Measurements from ENCODE around the gene GGCT. TPM values are rescaled to one million over a fixed set of nuclear protein-coding genes. Genes with fewer than 3 reads are reported as not detected.

Gene GGCT
- total RNA-seq, 2 experiments from 2014 or later = 6.3 to 6.6 TPM

DNA sequence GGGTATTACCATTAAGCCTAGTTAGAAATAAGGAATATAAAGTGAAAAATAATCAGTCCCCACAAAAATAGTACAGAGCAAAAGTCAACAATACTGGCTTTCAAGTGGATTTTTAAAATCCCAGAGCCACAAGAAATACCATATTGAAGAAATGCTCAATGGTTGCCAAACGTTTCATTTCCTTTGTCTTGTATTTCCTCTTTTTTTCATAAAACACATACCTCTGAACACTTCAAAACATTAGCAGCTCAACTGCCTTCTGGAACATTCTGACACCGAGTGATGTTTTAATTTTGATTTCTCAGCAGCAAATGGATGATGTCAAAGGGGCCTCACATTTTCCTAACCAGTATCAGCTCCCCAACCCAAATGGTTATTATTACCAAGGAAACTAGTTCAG is 36.6 kb downstream of the GGCT start:
- Mint-ChIP-seq H3K27me3 (no peaks in the 10 kb centered on the region), H3K4me3 (no peak overlapping the region), H3K4me1 (ENCODE audit: low read depth) (peaks cover 70% of the 10 kb centered on the region), H3K27ac (no peak overlapping the region), H3K36me3 (ENCODE audit: low read depth) (peaks cover 15% of the 10 kb centered on the region), H3K9me3 (no peaks in the 10 kb centered on the region)
- Histone ChIP-seq H3K4me1 (ENCODE audit: insufficient read depth, low read length) (peaks cover 46% of the 10 kb centered on the region), H3K4me3 (ENCODE audit: low read length) (no peak overlapping the region), H3K36me3 (ENCODE audit: insufficient read depth, low read length) (no peaks in the 10 kb centered on the region), H3K27me3 (ENCODE audit: control insufficient read depth in 1 of 2, insufficient read depth in 2 of 2, low read length in 2 of 2) (no peaks in the 10 kb centered on the region), H3K9me3 (ENCODE audit: control insufficient read depth in 1 of 2, insufficient read depth in 1 of 2, low read length in 2 of 2) (no peaks in the 10 kb centered on the region), H3K27ac (ENCODE audit: low read depth in 1 of 2, low read length in 2 of 2) (no peak overlapping the region)
- DNase-seq (no peak), ATAC-seq (ENCODE audit: poor library complexity) (no peak)
- CTCF ChIA-PET = no interaction called here
- POLR2A ChIA-PET = no interaction called here
- TF ChIP-seq, protein P1, sequence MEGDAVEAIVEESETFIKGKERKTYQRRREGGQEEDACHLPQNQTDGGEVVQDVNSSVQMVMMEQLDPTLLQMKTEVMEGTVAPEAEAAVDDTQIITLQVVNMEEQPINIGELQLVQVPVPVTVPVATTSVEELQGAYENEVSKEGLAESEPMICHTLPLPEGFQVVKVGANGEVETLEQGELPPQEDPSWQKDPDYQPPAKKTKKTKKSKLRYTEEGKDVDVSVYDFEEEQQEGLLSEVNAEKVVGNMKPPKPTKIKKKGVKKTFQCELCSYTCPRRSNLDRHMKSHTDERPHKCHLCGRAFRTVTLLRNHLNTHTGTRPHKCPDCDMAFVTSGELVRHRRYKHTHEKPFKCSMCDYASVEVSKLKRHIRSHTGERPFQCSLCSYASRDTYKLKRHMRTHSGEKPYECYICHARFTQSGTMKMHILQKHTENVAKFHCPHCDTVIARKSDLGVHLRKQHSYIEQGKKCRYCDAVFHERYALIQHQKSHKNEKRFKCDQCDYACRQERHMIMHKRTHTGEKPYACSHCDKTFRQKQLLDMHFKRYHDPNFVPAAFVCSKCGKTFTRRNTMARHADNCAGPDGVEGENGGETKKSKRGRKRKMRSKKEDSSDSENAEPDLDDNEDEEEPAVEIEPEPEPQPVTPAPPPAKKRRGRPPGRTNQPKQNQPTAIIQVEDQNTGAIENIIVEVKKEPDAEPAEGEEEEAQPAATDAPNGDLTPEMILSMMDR (IDR thresholded peaks at IDR 0.05) = no peak
- intact Hi-C loops (cut with DNase I, micrococcal nuclease) = loop anchor here in 1 of 2 experiments (5.0 kb wide), 2 partner anchors 101 to 196 kb away; no protein-coding TSS in a partner anchor

DNA sequence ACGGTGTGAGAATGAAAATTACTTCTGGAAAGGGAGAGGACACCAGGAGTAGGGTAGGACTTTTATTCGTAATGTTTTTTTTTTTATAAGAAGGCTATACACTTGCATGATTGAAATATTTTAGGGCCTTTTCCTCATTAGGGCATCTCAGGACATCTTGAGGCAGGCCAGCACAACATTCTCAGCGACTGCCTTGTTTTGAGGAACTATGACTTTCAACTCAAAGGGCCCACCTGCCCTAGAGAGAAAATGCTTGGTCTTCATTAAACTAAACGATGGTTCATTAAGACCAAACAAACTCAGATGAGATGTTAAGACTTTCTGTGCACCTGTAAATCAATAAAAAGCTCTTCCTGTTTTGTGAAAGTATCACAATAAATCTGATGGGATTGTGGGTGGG is 37.4 kb downstream of the GGCT start:
- Histone ChIP-seq H3K4me1 (ENCODE audit: insufficient read depth, low read length) (peaks cover 40% of the 10 kb centered on the region), H3K27me3 (ENCODE audit: control insufficient read depth in 1 of 2, insufficient read depth in 2 of 2, low read length in 2 of 2) (no peaks in the 10 kb centered on the region), H3K27ac (ENCODE audit: low read depth in 1 of 2, low read length in 2 of 2) (no peak overlapping the region), H3K4me3 (ENCODE audit: low read length) (no peak overlapping the region), H3K9me3 (ENCODE audit: control insufficient read depth in 1 of 2, insufficient read depth in 1 of 2, low read length in 2 of 2) (no peaks in the 10 kb centered on the region), H3K36me3 (ENCODE audit: insufficient read depth, low read length) (no peaks in the 10 kb centered on the region)
- POLR2A ChIA-PET = no interaction called here
- DNase-seq (no peak), ATAC-seq (ENCODE audit: poor library complexity) (no peak)
- H3K27ac Mint-ChIP-seq = no peak overlapping the region
- TF ChIP-seq, protein P1 (IDR thresholded peaks at IDR 0.05) = no peak
- CTCF ChIA-PET = no interaction called here
- no peaks in the 10 kb centered on the region for H3K27me3 Mint-ChIP-seq
- peaks cover 62% of the 10 kb centered on the region for H3K4me1 Mint-ChIP-seq (ENCODE audit: low read depth)
- H3K4me3 Mint-ChIP-seq = no peak overlapping the region
- peaks cover 12% of the 10 kb centered on the region for H3K36me3 Mint-ChIP-seq (ENCODE audit: low read depth)
- no peaks in the 10 kb centered on the region for H3K9me3 Mint-ChIP-seq
- intact Hi-C loops (cut with DNase I, micrococcal nuclease) = loop anchor here in 1 of 2 experiments (5.0 kb wide), 2 partner anchors 100 to 195 kb away; no protein-coding TSS in a partner anchor

DNA sequence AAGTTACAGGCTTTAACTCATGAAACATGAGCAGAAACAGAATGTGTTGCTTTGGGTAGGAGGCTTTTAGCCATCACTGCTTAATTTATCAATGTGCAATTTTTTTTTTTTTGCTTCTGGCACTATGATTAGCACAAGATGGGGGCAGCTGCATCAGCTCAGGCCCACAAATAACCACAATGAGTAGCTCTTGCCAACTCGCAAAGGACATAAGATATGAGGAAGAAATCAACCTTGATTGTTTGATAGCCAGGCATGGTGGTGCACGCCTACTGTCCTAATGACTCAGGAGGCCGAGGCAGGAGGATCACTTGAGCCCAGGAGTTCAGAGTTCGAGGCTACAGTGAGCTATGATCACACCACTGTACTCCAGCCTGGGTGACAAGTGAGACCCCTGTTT is 38.4 kb downstream of the GGCT start:
- POLR2A ChIA-PET = interaction anchor here (1.4 kb wide), 1 partner anchor 12 kb away, joined by 5 read pairs; the partner anchor contains the start of gene NOD1
- H3K4me1 Mint-ChIP-seq (ENCODE audit: low read depth) = peaks cover 52% of the 10 kb centered on the region
- Histone ChIP-seq H3K27ac (ENCODE audit: low read depth in 1 of 2, low read length in 2 of 2) (no peak overlapping the region), H3K9me3 (ENCODE audit: control insufficient read depth in 1 of 2, insufficient read depth in 1 of 2, low read length in 2 of 2) (no peaks in the 10 kb centered on the region), H3K36me3 (ENCODE audit: insufficient read depth, low read length) (no peaks in the 10 kb centered on the region), H3K27me3 (ENCODE audit: control insufficient read depth in 1 of 2, insufficient read depth in 2 of 2, low read length in 2 of 2) (no peaks in the 10 kb centered on the region), H3K4me3 (ENCODE audit: low read length) (no peak overlapping the region), H3K4me1 (ENCODE audit: insufficient read depth, low read length) (peaks cover 30% of the 10 kb centered on the region)
- TF ChIP-seq, protein P1 (IDR thresholded peaks at IDR 0.05) = no peak
- no peaks in the 10 kb centered on the region for H3K27me3 Mint-ChIP-seq
- peaks cover 9% of the 10 kb centered on the region for H3K36me3 Mint-ChIP-seq (ENCODE audit: low read depth)
- no peaks in the 10 kb centered on the region for H3K9me3 Mint-ChIP-seq
- H3K27ac Mint-ChIP-seq = no peak overlapping the region
- no peak for ATAC-seq (ENCODE audit: poor library complexity)
- CTCF ChIA-PET = no interaction called here
- no peak overlapping the region for H3K4me3 Mint-ChIP-seq
- no peak for DNase-seq
- intact Hi-C loops (cut with DNase I, micrococcal nuclease) = loop anchor here in 1 of 2 experiments (5.0 kb wide), 2 partner anchors 99 to 194 kb away; no protein-coding TSS in a partner anchor
